ENCODE measurements around the gene B3GNT4.

GRCh38 chr12:122161682-122162081, 41.8 kb upstream of the B3GNT4 start:
- no peak for TF ChIP-seq MAX (IDR thresholded peaks at IDR 0.05; ENCODE audit: insufficient read depth, insufficient read length)
- TF ChIP-seq, protein P1, sequence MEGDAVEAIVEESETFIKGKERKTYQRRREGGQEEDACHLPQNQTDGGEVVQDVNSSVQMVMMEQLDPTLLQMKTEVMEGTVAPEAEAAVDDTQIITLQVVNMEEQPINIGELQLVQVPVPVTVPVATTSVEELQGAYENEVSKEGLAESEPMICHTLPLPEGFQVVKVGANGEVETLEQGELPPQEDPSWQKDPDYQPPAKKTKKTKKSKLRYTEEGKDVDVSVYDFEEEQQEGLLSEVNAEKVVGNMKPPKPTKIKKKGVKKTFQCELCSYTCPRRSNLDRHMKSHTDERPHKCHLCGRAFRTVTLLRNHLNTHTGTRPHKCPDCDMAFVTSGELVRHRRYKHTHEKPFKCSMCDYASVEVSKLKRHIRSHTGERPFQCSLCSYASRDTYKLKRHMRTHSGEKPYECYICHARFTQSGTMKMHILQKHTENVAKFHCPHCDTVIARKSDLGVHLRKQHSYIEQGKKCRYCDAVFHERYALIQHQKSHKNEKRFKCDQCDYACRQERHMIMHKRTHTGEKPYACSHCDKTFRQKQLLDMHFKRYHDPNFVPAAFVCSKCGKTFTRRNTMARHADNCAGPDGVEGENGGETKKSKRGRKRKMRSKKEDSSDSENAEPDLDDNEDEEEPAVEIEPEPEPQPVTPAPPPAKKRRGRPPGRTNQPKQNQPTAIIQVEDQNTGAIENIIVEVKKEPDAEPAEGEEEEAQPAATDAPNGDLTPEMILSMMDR (IDR thresholded peaks at IDR 0.05; ENCODE audit: extremely low read depth in 1 of 2, insufficient read depth in 1 of 2, low read depth in 1 of 2, low read length in 2 of 2), result no peak
- TF ChIP-seq EZH2 (IDR thresholded peaks at IDR 0.05; ENCODE audit: borderline replicate concordance, low read depth, low read length, severe bottlenecking), result no peak
- TF ChIP-seq POLR2A (IDR thresholded peaks at IDR 0.05; ENCODE audit: low read depth, low read length), result no peak
- no peak for TF ChIP-seq FOS (IDR thresholded peaks at IDR 0.05; ENCODE audit: borderline replicate concordance, insufficient read depth, low read length)
- no peak for TF ChIP-seq GATA2 (IDR thresholded peaks at IDR 0.05; ENCODE audit: insufficient read depth, insufficient read length, low read depth, low read length)
